Lower leg skin (tissue), 3 donors: ENCODE results near the gene AAR2.

Experiments used
- CTCF ChIP-seq, 3 donors: fragments of 450-650 bp; IDR thresholded peaks; one replicate each; pipeline ENCODE4 v1.5.1; 2016; ENCODE audit warnings: antibody characterized with exemption in 3 of 3, mild to moderate bottlenecking in 3 of 3, moderate library complexity in 2 of 3
- POLR2A ChIP-seq, 2 donors: fragments of 450-650 bp; IDR thresholded peaks; one replicate each; pipeline ENCODE4 v1.6.1; 2016 to 2017; ENCODE audit warnings: antibody characterized with exemption in 2 of 2, mild to moderate bottlenecking in 1 of 2, moderate library complexity in 1 of 2

- TF ChIP-seq CTCF (IDR thresholded peaks at IDR 0.05) (no peak), POLR2A (IDR thresholded peaks at IDR 0.05) (no peak)
These were observed 30.2 kb upstream of the AAR2 start for GRCh38 chr20:36206068-36206467.
